H1 (cell line): ENCODE data around the gene C1orf116. TPM values are rescaled to one million over a fixed set of nuclear protein-coding genes. Genes with fewer than 3 reads are reported as not detected.

Experiments used
- CTCF ChIA-PET: fragments of 300-600 bp; sonication (Branson Sonifier 250); formaldehyde crosslinking; loops from one replicate; lab custom pipeline; 2021; ENCODE audit not compliant: partially characterized antibody; lab: Charles Lee
- POLR2A ChIA-PET: fragments of 300-600 bp; sonication (Branson Sonifier 250); formaldehyde crosslinking; loops from one replicate; lab custom pipeline; 2021; ENCODE audit warnings: inconsistent platforms; ENCODE audit not compliant: partially characterized antibody; lab: Charles Lee
- DNase-seq, 2 experiments: peaks; one replicate each; pipeline versions ENCODE4 v3.0.0 to v3.0.0-alpha.2; 2010 to 2022; ENCODE audit warnings: low spot score in 2 of 2, low read depth in 1 of 2, mixed read lengths in 1 of 2
- FAIRE-seq: peaks from 2 replicates; lab custom pipeline; 2011; peaks lifted over from hg19 to GRCh38; lab: Jason Lieb, UNC
- H2AFZ ChIP-seq: 2 replicates; pipeline ENCODE4 v1.8.1; 2012; ENCODE audit warnings: low read length, inconsistent platforms
- H2AK5ac ChIP-seq: 2 replicates; pipeline ENCODE4 v1.6.1; 2013; ENCODE audit warnings: low read depth, low read length
- H2BK120ac ChIP-seq: replicated peaks from 2 replicates; pipeline ENCODE3; 2013; ENCODE audit warnings: low read depth, low read length, inconsistent platforms
- H2BK12ac ChIP-seq: 2 replicates; pipeline ENCODE4 v1.6.1; 2013; ENCODE audit warnings: low read depth, low read length
- H2BK15ac ChIP-seq: 2 replicates; pipeline ENCODE4 v1.6.1; 2013; ENCODE audit warnings: low read length
- H2BK20ac ChIP-seq: 2 replicates; pipeline ENCODE4 v1.6.1; 2013; ENCODE audit warnings: low read length
- H2BK5ac ChIP-seq: 2 replicates; pipeline ENCODE4 v1.6.1; 2013; ENCODE audit warnings: low read depth, low read length
- H3K14ac ChIP-seq: 2 replicates; pipeline ENCODE4 v1.6.1; 2013; ENCODE audit warnings: inconsistent platforms; ENCODE audit not compliant: insufficient read length
- H3K18ac ChIP-seq: 2 replicates; pipeline ENCODE4 v1.6.1; 2013; ENCODE audit warnings: low read length; ENCODE audit errors: extremely low read depth
- H3K23ac ChIP-seq: 2 replicates; pipeline ENCODE4 v1.6.1; 2013; ENCODE audit warnings: inconsistent platforms; ENCODE audit not compliant: insufficient read length
- H3K23me2 ChIP-seq: 2 replicates; pipeline ENCODE4 v1.6.1; 2013; ENCODE audit warnings: low read depth, low read length
- H3K27ac ChIP-seq: 2 replicates; pipeline ENCODE4 v1.6.1; 2011; ENCODE audit warnings: low read depth, low read length, inconsistent platforms
- H3K27me3 ChIP-seq, 4 experiments: replicated peaks in 1 of 4; 1 replicate in 1 of 4; 2 replicates in 3 of 4; pipeline versions ENCODE4 v1.6.1 to v1.8.1; 2011 to 2013; ENCODE audit warnings: low read length in 3 of 4, mild to moderate bottlenecking in 3 of 4, inconsistent platforms in 2 of 4, mixed read lengths in 2 of 4, moderate library complexity in 1 of 4; ENCODE audit not compliant: control insufficient read depth in 3 of 4, insufficient read depth in 3 of 4; ENCODE audit errors: extremely low read depth in 1 of 4
- H3K36me3 ChIP-seq, 4 experiments: 2 replicates each; pipeline versions ENCODE4 v1.6.1 to v1.8.1; 2011 to 2013; ENCODE audit warnings: mild to moderate bottlenecking in 4 of 4, low read length in 3 of 4, moderate library complexity in 2 of 4, control low read depth in 1 of 4, inconsistent platforms in 1 of 4; ENCODE audit not compliant: insufficient read depth in 4 of 4, control insufficient read depth in 2 of 4
- H3K4ac ChIP-seq: replicated peaks from 2 replicates; pipeline ENCODE3; 2013; ENCODE audit warnings: low read length, low read depth, mixed read lengths, inconsistent platforms; ENCODE audit not compliant: insufficient read length
- H3K4me1 ChIP-seq, 4 experiments: replicated peaks in 1 of 4; 1 replicate in 1 of 4; 2 replicates in 3 of 4; pipeline versions ENCODE4 v1.6.1 to v1.8.1; 2011 to 2013; ENCODE audit warnings: low read length in 3 of 4, inconsistent platforms in 2 of 4, mixed read lengths in 1 of 4; ENCODE audit not compliant: insufficient read depth in 4 of 4, control insufficient read depth in 3 of 4
- H3K4me2 ChIP-seq, 2 experiments: 2 replicates each; pipeline versions ENCODE4 v1.6.1 to v1.8.1; 2011 to 2013; ENCODE audit warnings: low read depth in 2 of 2, low read length in 2 of 2, control low read depth in 1 of 2, inconsistent platforms in 1 of 2, mild to moderate bottlenecking in 1 of 2; ENCODE audit not compliant: insufficient read depth in 1 of 2
- H3K4me3 ChIP-seq, 4 experiments: fragments of 200-600, 300-600 bp in 1 of 4; sonication (generic), shearing (Covaris generic), sonication (Bioruptor Twin) in 1 of 4; 2 replicates each; pipeline versions ENCODE4 v1.5.1 to v1.8.1; 2011 to 2016; ENCODE audit warnings: low read length in 4 of 4, low read depth in 3 of 4, control low read depth in 2 of 4, inconsistent platforms in 2 of 4, mild to moderate bottlenecking in 2 of 4, mixed read lengths in 1 of 4, moderate library complexity in 1 of 4; ENCODE audit not compliant: insufficient read depth in 2 of 4; ENCODE audit errors: extremely low read depth in 1 of 4
- H3K56ac ChIP-seq: replicated peaks from 2 replicates; pipeline ENCODE3; 2013; ENCODE audit warnings: low read depth, mild to moderate bottlenecking, mixed read lengths, low read length, inconsistent platforms; ENCODE audit not compliant: insufficient read length
- H3K79me1 ChIP-seq: 2 replicates; pipeline ENCODE4 v1.6.1; 2013; ENCODE audit warnings: low read depth, low read length, control low read depth
- H3K79me2 ChIP-seq, 2 experiments: 2 replicates each; pipeline versions ENCODE4 v1.6.1 to v1.8.1; 2012 to 2013; ENCODE audit warnings: low read length in 2 of 2, mild to moderate bottlenecking in 2 of 2, inconsistent platforms in 1 of 2; ENCODE audit not compliant: insufficient read depth in 2 of 2, control insufficient read depth in 1 of 2
- H3K9ac ChIP-seq, 4 experiments: replicated peaks in 1 of 4; 1 replicate in 1 of 4; 2 replicates in 3 of 4; pipeline versions ENCODE4 v1.6.1 to v1.8.1; 2011 to 2013; ENCODE audit warnings: low read depth in 3 of 4, low read length in 3 of 4, control low read depth in 2 of 4, mild to moderate bottlenecking in 2 of 4, moderate library complexity in 2 of 4, inconsistent platforms in 1 of 4; ENCODE audit errors: extremely low read depth in 1 of 4
- H3K9me3 ChIP-seq, 2 experiments: 2 replicates each; pipeline versions ENCODE4 v1.6.1 to v1.8.1; 2012 to 2013; ENCODE audit warnings: mild to moderate bottlenecking in 2 of 2, moderate library complexity in 2 of 2, control low read depth in 1 of 2, inconsistent platforms in 1 of 2, low read depth in 1 of 2, low read length in 1 of 2, mixed read lengths in 1 of 2; ENCODE audit not compliant: insufficient read depth in 2 of 2
- H4K20me1 ChIP-seq, 2 experiments: replicated peaks in 1 of 2; 2 replicates each; pipeline versions ENCODE3 to v1.8.1; 2011 to 2013; ENCODE audit warnings: inconsistent platforms in 2 of 2, low read length in 2 of 2, mild to moderate bottlenecking in 1 of 2; ENCODE audit not compliant: insufficient read depth in 2 of 2, control insufficient read depth in 1 of 2
- H4K5ac ChIP-seq: 2 replicates; pipeline ENCODE4 v1.6.1; 2013; ENCODE audit warnings: low read length, low read depth, mixed read lengths, inconsistent platforms; ENCODE audit not compliant: insufficient read length
- H4K8ac ChIP-seq: 2 replicates; pipeline ENCODE4 v1.8.0; 2013; ENCODE audit warnings: mild to moderate bottlenecking, moderate library complexity, low read length, inconsistent platforms; ENCODE audit not compliant: insufficient read depth; ENCODE audit errors: extremely low read depth
- H4K91ac ChIP-seq: replicated peaks from 2 replicates; pipeline ENCODE3; 2013; ENCODE audit warnings: low read length, mixed read lengths, inconsistent platforms; ENCODE audit not compliant: insufficient read length
- ASH2L ChIP-seq: fragments of 200-600, 300-600 bp; sonication (generic); IDR thresholded peaks from one replicate; pipeline ENCODE4 v1.7.1; 2017; ENCODE audit warnings: low read length
- CBX5 ChIP-seq: fragments of 300-800, 300-1000 bp; sonication (generic); IDR thresholded peaks from 2 replicates; pipeline ENCODE4 v1.7.1; 2016; ENCODE audit warnings: antibody characterized with exemption, low read length, low read depth
- CEBPB ChIP-seq: IDR thresholded peaks from 2 replicates; pipeline ENCODE4 v1.6.1; 2012; ENCODE audit warnings: low read depth, low read length
- CHD1 ChIP-seq: IDR thresholded peaks from 2 replicates; pipeline ENCODE4 v1.6.1; 2012; ENCODE audit warnings: low read depth, low read length, improper control_type of control experiment
- EP300 ChIP-seq, 2 experiments: IDR thresholded peaks; 1 replicate in 1 of 2; 2 replicates in 1 of 2; pipeline ENCODE4 v1.6.1; 2011 to 2012; ENCODE audit warnings: low read depth in 2 of 2, low read length in 2 of 2, mild to moderate bottlenecking in 2 of 2, borderline replicate concordance in 1 of 2, inconsistent platforms in 1 of 2, moderate library complexity in 1 of 2
- GABPA ChIP-seq: IDR thresholded peaks from 2 replicates; pipeline ENCODE4 v1.6.1; 2011; ENCODE audit warnings: mild to moderate bottlenecking, low read length, moderate library complexity, borderline replicate concordance; ENCODE audit not compliant: insufficient read depth
- GTF2F1 ChIP-seq: IDR thresholded peaks from 2 replicates; pipeline ENCODE4 v1.6.1; 2012; ENCODE audit warnings: low read depth, low read length, improper control_type of control experiment, borderline replicate concordance
- JUND ChIP-seq: IDR thresholded peaks from 2 replicates; pipeline ENCODE4 v1.6.1; 2011; ENCODE audit warnings: mild to moderate bottlenecking, improper control_type of control experiment, low read length
- PHF8 ChIP-seq: fragments of 200-600 bp; sonication (generic); conservative IDR thresholded peaks from 2 replicates; pipeline ENCODE4 v1.7.1; 2012; ENCODE audit warnings: low read depth, mild to moderate bottlenecking, inconsistent platforms, low read length, moderate library complexity
- RAD21 ChIP-seq, 2 experiments: IDR thresholded peaks in 1 of 2; conservative IDR thresholded peaks in 1 of 2; 2 replicates each; pipeline ENCODE4 v1.6.1; 2011; ENCODE audit warnings: low read depth in 2 of 2, low read length in 2 of 2, improper control_type of control experiment in 1 of 2, inconsistent platforms in 1 of 2, mild to moderate bottlenecking in 1 of 2, moderate library complexity in 1 of 2
- SAP30 ChIP-seq: fragments of 300-600 bp; sonication (generic); IDR thresholded peaks from 2 replicates; pipeline ENCODE4 v1.7.1; 2012; ENCODE audit warnings: low read length, moderate library complexity, mild to moderate bottlenecking, inconsistent platforms; ENCODE audit not compliant: insufficient read depth, insufficient replicate concordance
- SIRT6 ChIP-seq: IDR thresholded peaks from one replicate; pipeline ENCODE4 v1.7.1; 2012; ENCODE audit warnings: low read length, inconsistent platforms
- SP1 ChIP-seq: IDR thresholded peaks from 2 replicates; pipeline ENCODE4 v1.6.1; 2011; ENCODE audit warnings: low read depth, low read length
- WGBS, 2 experiments: shearing (Covaris generic) in 1 of 2; methylation state at CpG; one replicate each; pipeline versions ENCODE4 v1.1.6 to v1.1.7; 2013 to 2015; ENCODE audit warnings: low lambda C conversion rate in 2 of 2, mixed read lengths in 2 of 2, inconsistent platforms in 1 of 2, low coverage in 1 of 2, missing lambda C conversion rate in 1 of 2; ENCODE audit not compliant: insufficient replicate concordance in 2 of 2, insufficient coverage in 1 of 2, insufficient read length in 1 of 2; ENCODE audit errors: extremely low coverage in 1 of 2, missing lambda C conversion rate in 1 of 2; 5-methylcytosine and 5-hydroxymethylcytosine counted together
- polyA plus RNA-seq, 7 experiments: library from polyadenylated mRNA; depleted of rRNA in 3 of 7; stranded (reverse) in 5 of 7; unstranded in 2 of 7; fragments of >200 nt in 5 of 7; fragments of 200-250 nt in 2 of 7; gene quantifications; 1 replicate in 5 of 7; 2 replicates in 1 of 7; 4 replicates in 1 of 7; pipeline versions ENCODE4 v1.2.1 to v1.2.3, GENCODE V29; 2011 to 2013; ENCODE audit warnings: missing spikeins in 2 of 7, mixed read lengths in 2 of 7
- total RNA-seq: library from RNA; stranded (reverse); fragmentation: NEBNext Ultra II Directional; extraction: Animal tissue kit (Norgen Biotek cat#: 25700); gene quantifications from 2 replicates; pipeline ENCODE4 v1.2.1, GENCODE V29; 2021
- TF ChIP-seq, protein P1 (sequence below): IDR thresholded peaks from 2 replicates; pipeline ENCODE4 v1.6.1; 2011; ENCODE audit warnings: low read depth, mild to moderate bottlenecking, low read length; ENCODE audit not compliant: insufficient read depth

Gene C1orf116
- total and polyA plus RNA-seq, 2 of the 8 experiments (the other 6 are each of a cell fraction or from before 2014, with no cell fraction given): 2.2 to 3.9 TPM

DNA sequence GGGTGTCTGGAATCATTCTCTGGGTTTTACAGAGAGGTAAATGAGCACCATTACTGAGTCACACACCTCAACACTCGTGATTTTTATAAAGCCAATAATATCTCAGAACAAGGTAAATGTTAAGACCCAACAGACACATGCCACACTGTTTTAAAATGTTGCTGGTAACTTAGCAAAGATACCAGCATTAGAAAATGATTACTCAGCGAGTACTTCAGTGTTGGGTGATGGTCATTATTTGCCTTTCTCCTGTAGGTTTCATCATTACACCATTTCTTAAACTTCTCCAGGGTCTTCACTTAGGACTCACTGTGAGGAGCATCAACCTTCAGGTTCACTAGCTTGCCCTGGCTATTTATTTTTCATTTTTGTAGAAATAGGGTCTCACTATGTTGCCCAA is 49.2 kb upstream of the C1orf116 start:
- no peak overlapping the region for H3K4me3 ChIP-seq
- no peak overlapping the region for H2BK20ac ChIP-seq
- H3K9me3 ChIP-seq: no peaks in the 10 kb centered on the region
- H3K79me1 ChIP-seq: no peaks in the 10 kb centered on the region
- H3K9ac ChIP-seq: no peak overlapping the region
- DNase-seq (no peak), FAIRE-seq (no peak)
- no peak overlapping the region for H3K27ac ChIP-seq
- no peak overlapping the region for H2BK5ac ChIP-seq
- H2BK120ac ChIP-seq: no peak overlapping the region
- no peak overlapping the region for H3K56ac ChIP-seq
- H3K4me1 ChIP-seq: peaks cover 0 to 3% (median 0%) of the 10 kb centered on the region in 4 experiments; a peak in 2 of 7 replicates
- no peak overlapping the region for H3K23ac ChIP-seq
- H3K79me2 ChIP-seq: no peaks in the 10 kb centered on the region
- H4K5ac ChIP-seq: no peak overlapping the region
- H3K36me3 ChIP-seq: no peaks in the 10 kb centered on the region
- H2AK5ac ChIP-seq: no peak overlapping the region
- TF ChIP-seq SAP30: no peak
- TF ChIP-seq RAD21 (IDR thresholded peaks at IDR 0.05 in 1 of 2, conservative IDR thresholded peaks at IDR 0.05 in 1 of 2; ENCODE audit: low read depth in 2 of 2, low read length in 2 of 2): no peak
- TF ChIP-seq, protein P1, sequence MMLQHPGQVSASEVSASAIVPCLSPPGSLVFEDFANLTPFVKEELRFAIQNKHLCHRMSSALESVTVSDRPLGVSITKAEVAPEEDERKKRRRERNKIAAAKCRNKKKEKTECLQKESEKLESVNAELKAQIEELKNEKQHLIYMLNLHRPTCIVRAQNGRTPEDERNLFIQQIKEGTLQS: no peak
- no peak for TF ChIP-seq CHD1
- TF ChIP-seq SP1: no peak
- TF ChIP-seq GTF2F1: no peak
- no peak for TF ChIP-seq SIRT6
- TF ChIP-seq CEBPB: no peak
- TF ChIP-seq GABPA: no peak
- TF ChIP-seq EP300 (IDR thresholded peaks at IDR 0.05; ENCODE audit: borderline replicate concordance in 1 of 2, low read depth in 2 of 2, low read length in 2 of 2): no peak
- no peak for TF ChIP-seq ASH2L
- TF ChIP-seq CBX5: no peak
- TF ChIP-seq PHF8: no peak
- no peak for TF ChIP-seq JUND
- 88% methylated on average over 2 of the region's 2 CpGs; no CpG with 5 or more reads in 1 of the 2 experiments for WGBS, 2 experiments
- H3K4me2 ChIP-seq: no peak overlapping the region
- no peaks in the 10 kb centered on the region for H4K20me1 ChIP-seq
- H2AFZ ChIP-seq: no peak overlapping the region
- ChIA-PET POLR2A (no interaction called here), CTCF (interaction anchor here (2.0 to 3.8 kb wide), 2 partner anchors 324 kb away, joined by 5 to 30 read pairs; no protein-coding TSS in a partner anchor)
- no peak overlapping the region for H3K14ac ChIP-seq
- H3K27me3 ChIP-seq: no peaks in the 10 kb centered on the region
- H4K91ac ChIP-seq: no peak overlapping the region
- H4K8ac ChIP-seq: no peak overlapping the region
- no peak overlapping the region for H3K4ac ChIP-seq
- no peak overlapping the region for H2BK15ac ChIP-seq
- no peaks in the 10 kb centered on the region for H3K23me2 ChIP-seq
- no peak overlapping the region for H2BK12ac ChIP-seq
- H3K18ac ChIP-seq: no peak overlapping the region
